Calu3 (cell line): Measurements from ENCODE around the gene IER5. TPM values are rescaled to one million over a fixed set of nuclear protein-coding genes. Genes with fewer than 3 reads are reported as not detected.
A peak's percentile ranks its signal among the peaks of the same experiment; 100 is the strongest.
"Not testable (repeated sequence)": the region's sequence is repeated elsewhere in the genome, so short reads cannot be mapped to it uniquely, and the experiment has no call there.

Experiments
- BruUV-seq: library from RNA; stranded (reverse); fragments of 400-500 nt; replicated peaks from 2 replicates; lab custom pipeline; 2021; lab: Mats Ljungman, UMichigan
- CTCF ChIA-PET: fragments of 300-600 bp; sonication (Branson Sonifier 250); formaldehyde crosslinking; loops from one replicate; lab custom pipeline; 2022; ENCODE audit warnings: antibody characterized with exemption; lab: Charles Lee
- DNase-seq: peaks from one replicate; pipeline ENCODE4 v3.0.0; 2022
- H3K27ac Mint-ChIP-seq: one replicate; pipeline ENCODE4 v1.8.0; 2022; ENCODE audit warnings: mixed read lengths; ENCODE audit not compliant: unreplicated experiment
- H3K27me3 Mint-ChIP-seq: one replicate; pipeline ENCODE4 v1.8.0; 2022; ENCODE audit warnings: mixed read lengths; ENCODE audit not compliant: unreplicated experiment
- H3K36me3 Mint-ChIP-seq: one replicate; pipeline ENCODE4 v1.8.0; 2022; ENCODE audit warnings: mild to moderate bottlenecking, moderate library complexity, mixed read lengths; ENCODE audit not compliant: insufficient read depth, unreplicated experiment
- H3K4me1 Mint-ChIP-seq: one replicate; pipeline ENCODE4 v1.8.0; 2022; ENCODE audit warnings: mild to moderate bottlenecking, low read depth, mixed read lengths; ENCODE audit not compliant: unreplicated experiment
- H3K4me3 Mint-ChIP-seq: one replicate; pipeline ENCODE4 v1.8.0; 2022; ENCODE audit warnings: mild to moderate bottlenecking, low read depth, moderate library complexity, mixed read lengths; ENCODE audit not compliant: unreplicated experiment
- H3K9me3 Mint-ChIP-seq: one replicate; pipeline ENCODE4 v1.8.0; 2022; ENCODE audit warnings: low read depth, mixed read lengths; ENCODE audit not compliant: unreplicated experiment
- CTCF ChIP-seq: fragments of 200-600 bp; IDR thresholded peaks from one replicate; pipeline ENCODE4 v1.8.0; 2022; ENCODE audit warnings: antibody characterized with exemption; ENCODE audit not compliant: unreplicated experiment
- intact Hi-C: fragments of 100-400 bp; cut with micrococcal nuclease; formaldehyde crosslinking; loops from one replicate; pipeline ENCODE4 v1.10.0; 2022; ENCODE audit not compliant: unreplicated experiment
- total RNA-seq: library from RNA; stranded (reverse); gene quantifications from 2 replicates; pipeline ENCODE4 v1.2.3, GENCODE V29; 2022

Gene IER5
- total RNA-seq, 1 experiment from 2014 or later: 11.4 TPM

- intact Hi-C loops: no loop called here
- Mint-ChIP-seq H3K27me3 (no peaks in the 10 kb centered on the region), H3K9me3 (no peaks in the 10 kb centered on the region), H3K27ac (no peak overlapping the region), H3K4me1 (peaks cover 8% of the 10 kb centered on the region), H3K4me3 (no peak overlapping the region), H3K36me3 (no peaks in the 10 kb centered on the region)
- peak; percentile 8 for DNase-seq
- no TSS peak for BruUV-seq
- no peak for TF ChIP-seq CTCF
- CTCF ChIA-PET: no interaction called here
Measured at GRCh38 chr1:181044449-181044966, 44.0 kb upstream of the IER5 start.

DNA sequence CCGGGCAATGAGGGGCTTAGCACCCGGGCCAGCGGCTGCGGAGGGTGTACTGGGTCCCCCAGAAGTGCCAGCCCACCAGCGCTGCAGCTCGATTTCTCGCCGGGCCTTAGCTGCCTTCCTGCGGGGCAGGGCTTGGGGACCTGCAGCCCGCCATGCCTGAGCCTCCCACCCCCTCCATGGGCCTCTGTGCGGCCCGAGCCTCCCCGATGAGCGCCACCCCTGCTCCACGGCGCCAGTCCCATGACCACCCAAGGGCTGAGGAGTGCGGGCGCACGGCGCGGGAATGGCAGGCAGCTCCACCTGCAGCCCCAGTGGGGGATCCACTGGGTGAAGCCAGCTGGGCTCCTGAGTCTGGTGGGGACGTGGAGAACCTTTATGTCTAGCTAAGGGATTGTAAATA lies 42.6 kb upstream of the IER5 start:
- CTCF ChIA-PET, H3K9me3 Mint-ChIP-seq, H3K27me3 Mint-ChIP-seq, DNase-seq, BruUV-seq, H3K4me1 Mint-ChIP-seq, H3K4me3 Mint-ChIP-seq, intact Hi-C loops, H3K36me3 Mint-ChIP-seq, H3K27ac Mint-ChIP-seq: not testable (repeated sequence)

DNA sequence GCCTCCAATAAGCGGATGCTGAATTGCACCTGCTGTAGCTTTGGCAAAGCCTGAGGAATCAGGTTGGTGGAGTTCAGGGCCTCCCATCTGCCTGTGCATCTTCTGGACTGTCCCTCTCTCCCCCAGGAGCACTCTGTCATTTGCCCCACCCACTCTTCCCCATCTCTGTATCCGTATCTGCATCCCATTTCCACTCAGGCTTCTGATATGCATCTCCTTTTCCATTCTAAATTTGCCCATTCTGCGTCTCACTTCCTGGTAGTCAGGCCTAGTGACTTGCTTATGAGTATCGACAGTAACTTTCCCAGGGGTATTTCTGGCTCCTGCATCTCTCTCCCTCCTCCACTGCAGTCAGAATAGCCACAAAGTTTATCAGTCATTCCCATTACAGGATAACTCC lies 39.1 kb upstream of the IER5 start:
- Mint-ChIP-seq H3K27ac (no peak overlapping the region), H3K36me3 (no peaks in the 10 kb centered on the region), H3K4me1 (peaks cover 7% of the 10 kb centered on the region), H3K27me3 (no peaks in the 10 kb centered on the region), H3K9me3 (no peaks in the 10 kb centered on the region), H3K4me3 (no peak overlapping the region)
- TF ChIP-seq CTCF: no peak
- DNase-seq: no peak
- CTCF ChIA-PET: no interaction called here
- intact Hi-C loops: no loop called here
- BruUV-seq: no TSS peak

DNA sequence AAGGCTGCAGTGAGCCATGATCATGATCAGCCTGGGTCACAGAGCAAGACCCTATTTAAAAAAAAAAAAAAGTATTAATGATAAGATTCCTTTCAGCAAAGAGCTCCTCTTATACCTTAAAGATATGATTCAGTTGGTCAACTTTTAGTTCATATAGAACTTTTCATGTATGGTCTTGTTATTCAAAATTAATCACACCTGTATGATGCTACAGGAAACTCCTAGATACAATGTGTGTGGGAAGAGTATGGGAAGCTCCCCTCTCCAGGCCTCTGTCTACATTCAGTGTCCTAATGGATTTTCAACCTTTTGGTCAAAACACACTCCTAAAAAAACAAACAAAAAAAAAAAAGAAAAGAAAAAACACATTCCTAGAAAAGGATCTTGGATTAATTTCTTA lies 37.6 kb upstream of the IER5 start:
- no peaks in the 10 kb centered on the region for H3K4me1 Mint-ChIP-seq
- BruUV-seq: no TSS peak
- H3K36me3 Mint-ChIP-seq: no peaks in the 10 kb centered on the region
- CTCF ChIA-PET: no interaction called here
- intact Hi-C loops: no loop called here
- TF ChIP-seq CTCF: no peak
- H3K27ac Mint-ChIP-seq: no peak overlapping the region
- H3K9me3 Mint-ChIP-seq: no peaks in the 10 kb centered on the region
- H3K4me3 Mint-ChIP-seq: no peak overlapping the region
- no peaks in the 10 kb centered on the region for H3K27me3 Mint-ChIP-seq
- DNase-seq: no peak

DNA sequence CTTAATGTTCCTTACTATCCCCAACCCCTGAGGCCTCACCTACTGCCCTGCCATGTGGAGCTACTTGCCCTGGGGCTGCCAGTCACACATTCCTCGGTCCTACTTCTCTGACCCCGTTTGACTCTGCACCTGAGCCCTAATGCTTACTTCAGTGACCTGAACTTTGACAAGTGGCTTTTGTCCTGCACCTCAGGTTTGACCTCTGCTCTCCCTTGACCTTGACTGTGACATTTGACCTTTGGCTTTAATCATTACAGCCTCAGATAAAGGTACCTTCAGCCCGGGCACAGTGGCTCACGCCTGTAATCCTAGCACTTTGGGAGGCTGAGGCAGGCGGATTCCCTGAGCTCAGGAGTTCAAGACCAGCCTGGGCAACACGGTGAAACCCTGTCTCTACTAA lies 31.9 kb upstream of the IER5 start:
- H3K36me3 Mint-ChIP-seq: no peaks in the 10 kb centered on the region
- CTCF ChIA-PET: no interaction called here
- H3K9me3 Mint-ChIP-seq: no peaks in the 10 kb centered on the region
- intact Hi-C loops: no loop called here
- no peak overlapping the region for H3K4me3 Mint-ChIP-seq
- peaks cover 22% of the 10 kb centered on the region for H3K27me3 Mint-ChIP-seq
- no peak overlapping the region for H3K27ac Mint-ChIP-seq
- no peak for TF ChIP-seq CTCF
- DNase-seq: no peak
- no TSS peak for BruUV-seq
- no peaks in the 10 kb centered on the region for H3K4me1 Mint-ChIP-seq
